ENCODE results near the gene ANKRD34A.
A peak's percentile ranks its signal among the peaks of the same experiment; 100 is the strongest.

The ANKRD34A gene

DNA sequence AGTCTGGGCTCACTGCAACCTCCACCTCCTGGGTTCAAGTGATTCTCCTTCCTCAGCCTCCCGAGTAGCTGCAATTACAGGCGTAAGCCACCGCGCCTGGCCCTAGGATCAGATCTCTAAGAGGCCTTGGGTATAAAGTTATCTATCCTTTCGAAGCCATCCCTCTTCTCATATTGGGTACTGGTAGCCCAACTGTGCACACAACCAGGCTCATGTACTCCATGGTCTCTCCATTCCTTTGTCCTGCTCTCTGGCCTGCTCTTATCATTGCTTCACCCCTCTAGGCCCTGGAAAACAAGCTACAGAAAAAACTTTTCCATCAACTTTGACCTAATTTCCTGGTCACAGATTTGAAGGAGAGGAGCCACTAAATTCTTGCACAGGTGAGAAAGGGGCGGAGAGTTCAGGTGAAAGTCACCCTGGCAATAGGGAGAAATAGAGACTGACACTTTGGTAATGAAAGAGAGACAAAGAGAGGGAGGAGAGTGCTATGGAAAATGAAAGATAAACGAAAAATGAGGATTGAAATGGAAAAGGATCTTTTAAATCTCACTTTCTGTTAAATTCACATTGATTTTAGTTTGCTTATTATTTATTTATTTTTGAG is 26.0 kb upstream of the ANKRD34A start:
- DNase-seq (ENCODE audit: low read depth in 2 of 2): no peak

DNA sequence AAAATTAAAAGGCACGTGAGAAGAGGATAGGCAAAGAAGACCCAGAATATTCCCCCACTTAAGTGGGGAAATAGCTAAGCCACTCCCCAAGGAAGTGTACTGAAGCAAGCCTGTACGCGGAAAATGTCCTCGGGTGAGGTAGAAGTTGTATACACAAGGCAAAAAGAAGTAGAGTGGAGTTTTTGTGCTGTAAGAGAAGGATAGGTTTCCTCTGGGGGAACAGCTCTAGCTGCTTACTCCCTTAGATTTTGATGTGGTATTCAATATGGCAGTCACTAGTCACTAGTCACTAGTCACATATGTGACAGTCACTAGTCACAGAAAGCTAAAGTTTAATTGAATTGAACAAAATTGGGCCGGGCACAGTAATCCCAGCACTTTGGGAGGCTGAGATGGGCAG is 24.4 kb upstream of the ANKRD34A start:
- no peak for DNase-seq (ENCODE audit: low read depth in 2 of 2)

DNA sequence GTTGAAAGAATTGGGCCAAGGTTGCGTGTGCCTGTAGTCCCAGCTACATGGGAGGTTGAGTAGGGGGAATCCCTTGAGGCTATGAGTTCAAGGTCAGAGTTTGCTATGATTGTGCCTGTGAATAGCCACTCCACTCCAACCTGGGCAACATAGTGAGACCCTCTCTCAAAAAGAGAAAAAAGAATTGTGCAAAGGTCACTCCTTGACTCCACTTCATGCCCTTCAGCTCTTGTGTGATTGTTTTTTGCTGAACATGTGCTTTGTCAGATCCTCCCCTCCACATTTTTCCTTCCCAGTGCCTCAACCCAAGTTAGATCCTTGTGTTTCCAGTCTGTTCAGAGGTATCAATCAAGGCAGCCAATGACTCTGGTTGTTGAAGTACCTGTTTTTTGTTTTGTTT is 23.6 kb upstream of the ANKRD34A start:
- DNase-seq (ENCODE audit: low read depth in 2 of 2): no peak

DNA sequence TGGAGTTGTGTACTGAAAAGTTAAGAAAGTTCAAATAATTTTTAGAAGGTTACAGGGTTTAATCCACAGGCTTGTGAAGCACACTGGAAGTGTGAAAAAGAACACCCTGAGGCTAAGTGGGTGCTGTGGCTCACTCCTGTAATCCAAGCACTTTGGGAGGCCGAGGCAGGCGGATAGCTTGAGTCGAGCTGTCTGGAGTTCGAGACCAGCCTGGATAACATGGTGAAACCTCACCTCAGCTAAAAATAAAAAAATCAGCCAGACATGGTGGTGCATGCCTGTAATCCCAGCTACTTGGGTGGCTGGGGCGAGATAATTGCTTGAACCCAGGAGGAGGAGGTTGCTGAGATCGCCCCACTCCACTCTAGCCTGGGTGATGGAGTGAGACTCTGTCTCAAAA is 22.2 kb upstream of the ANKRD34A start:
- no peak for DNase-seq (ENCODE audit: low read depth in 2 of 2)

DNA sequence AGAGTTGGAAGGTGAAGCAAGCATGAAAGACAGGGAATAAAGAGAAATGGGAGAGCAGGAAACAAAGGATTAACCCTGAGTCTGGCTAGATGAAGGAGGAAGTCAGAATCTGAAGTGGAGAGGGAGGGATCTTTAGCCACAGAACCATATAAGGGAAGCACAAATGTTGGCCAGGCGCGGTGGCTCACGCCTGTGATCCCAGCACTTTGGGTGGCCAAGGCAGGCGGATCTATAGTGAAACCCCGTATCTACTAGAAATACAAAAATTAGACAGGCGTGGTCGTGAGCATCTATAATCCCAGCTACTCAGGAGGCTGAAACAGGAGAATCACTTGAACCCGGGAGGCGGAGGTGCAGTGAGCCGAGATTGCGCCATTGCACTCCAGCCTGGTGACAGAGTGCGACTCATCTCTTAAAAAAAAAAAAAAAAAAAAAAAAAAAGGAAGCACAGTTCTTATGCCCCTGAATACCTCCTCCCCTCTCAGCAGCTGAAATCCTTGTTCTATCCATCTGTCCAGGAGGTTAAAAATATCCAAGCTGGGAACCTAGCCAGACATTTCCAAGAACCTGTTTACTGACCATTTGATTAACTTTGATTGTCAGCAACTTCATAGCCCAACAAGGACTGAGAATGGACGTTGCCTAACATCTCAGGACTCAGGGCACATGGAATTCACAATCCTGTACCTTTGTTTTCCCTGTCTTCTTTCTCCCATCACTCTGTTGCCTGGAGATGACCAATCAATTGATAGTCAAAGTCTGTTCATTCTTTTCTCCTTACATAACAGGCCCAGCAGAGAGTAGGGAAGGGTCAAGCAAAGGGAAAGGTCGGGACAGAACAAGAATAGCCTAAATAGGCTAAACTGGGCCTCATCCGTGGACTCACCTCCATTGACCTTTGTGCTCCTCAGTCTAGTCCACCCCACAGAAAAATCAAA is 21.4 kb upstream of the ANKRD34A start:
- DNase-seq (ENCODE audit: low read depth in 2 of 2): no peak

DNA sequence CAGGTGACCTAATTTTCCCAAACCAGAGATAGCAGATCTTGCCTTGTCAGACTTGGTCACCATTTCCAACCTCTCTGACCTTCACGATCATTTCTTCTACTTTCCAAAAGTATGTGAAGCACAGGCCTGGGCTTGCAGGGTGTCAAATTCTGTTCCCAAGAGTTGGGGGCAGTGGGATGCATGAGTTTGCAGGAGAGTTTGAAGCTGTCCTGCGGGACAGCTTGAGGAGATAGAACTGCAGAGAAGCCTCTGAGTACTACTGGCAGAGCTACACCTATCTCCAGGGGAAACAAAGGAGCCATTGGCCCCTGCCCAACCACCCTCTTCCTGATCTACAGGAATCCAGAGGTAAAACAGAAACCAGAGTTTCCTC is 20.7 kb upstream of the ANKRD34A start:
- no peak for DNase-seq (ENCODE audit: low read depth in 2 of 2)

DNA sequence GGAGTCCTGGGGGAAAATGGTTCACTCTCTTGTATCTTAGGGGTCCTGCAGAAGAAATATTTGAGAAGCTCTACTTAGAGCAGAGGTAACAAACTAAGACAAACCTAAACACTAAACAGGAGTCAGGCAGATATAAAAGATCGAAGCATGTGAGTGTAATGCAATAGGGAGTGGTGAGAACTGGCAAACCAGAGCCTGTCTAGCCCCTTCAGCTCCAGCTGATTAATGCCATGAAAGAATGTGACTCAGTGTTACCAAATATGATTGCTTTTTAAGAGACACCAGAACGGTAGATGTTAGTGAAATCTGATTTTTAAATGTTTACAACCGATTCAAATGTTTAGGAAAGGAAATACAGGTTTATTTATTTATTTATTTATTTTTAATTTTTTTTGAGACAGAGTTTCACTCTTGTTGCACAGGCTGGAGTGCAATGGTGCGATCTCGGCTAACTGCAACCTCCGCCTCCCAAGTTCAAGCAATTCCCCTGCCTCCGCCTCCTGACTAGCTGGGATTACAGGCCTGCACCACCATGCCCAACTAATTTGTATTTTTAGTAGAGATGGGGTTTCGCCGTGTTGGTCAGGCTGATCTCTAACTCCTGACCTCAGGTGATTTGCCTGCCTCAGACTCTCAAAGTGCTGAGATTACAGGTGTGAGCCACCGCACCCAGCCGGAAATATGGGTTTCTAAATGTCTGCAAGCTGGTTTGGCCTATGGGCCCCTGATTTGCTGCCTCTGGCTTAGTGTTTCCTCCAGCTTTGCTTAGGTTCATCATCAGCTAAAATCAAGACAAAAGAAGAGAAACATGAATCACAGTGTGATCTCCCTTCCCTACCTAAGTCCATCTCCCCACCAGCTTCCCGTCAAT is 19.8 kb upstream of the ANKRD34A start:
- no peak for DNase-seq (ENCODE audit: low read depth in 2 of 2)

DNA sequence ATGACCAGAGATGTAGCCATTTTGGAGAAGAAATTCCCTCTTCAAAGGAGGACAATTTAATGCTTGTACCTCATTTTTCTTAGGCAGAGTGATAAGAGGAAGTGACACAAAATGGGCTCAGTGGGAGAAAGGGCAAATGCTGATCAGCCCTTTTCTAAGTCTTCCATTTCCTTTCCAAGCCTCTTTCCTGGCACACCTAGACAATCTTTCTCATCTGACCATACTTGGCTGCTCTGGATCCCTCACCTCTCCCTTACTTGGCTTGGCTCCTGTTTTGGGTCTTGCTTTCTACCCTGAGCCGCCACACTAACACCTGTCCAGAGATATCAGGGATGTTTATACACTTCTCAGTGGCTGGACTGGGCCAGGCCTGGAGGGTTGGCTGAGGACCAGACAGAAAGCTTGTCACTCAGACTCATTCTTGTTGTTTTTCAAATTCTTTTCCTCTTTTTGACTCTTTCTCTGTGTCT is 18.9 kb upstream of the ANKRD34A start:
- no peak for DNase-seq (ENCODE audit: low read depth in 2 of 2)

DNA sequence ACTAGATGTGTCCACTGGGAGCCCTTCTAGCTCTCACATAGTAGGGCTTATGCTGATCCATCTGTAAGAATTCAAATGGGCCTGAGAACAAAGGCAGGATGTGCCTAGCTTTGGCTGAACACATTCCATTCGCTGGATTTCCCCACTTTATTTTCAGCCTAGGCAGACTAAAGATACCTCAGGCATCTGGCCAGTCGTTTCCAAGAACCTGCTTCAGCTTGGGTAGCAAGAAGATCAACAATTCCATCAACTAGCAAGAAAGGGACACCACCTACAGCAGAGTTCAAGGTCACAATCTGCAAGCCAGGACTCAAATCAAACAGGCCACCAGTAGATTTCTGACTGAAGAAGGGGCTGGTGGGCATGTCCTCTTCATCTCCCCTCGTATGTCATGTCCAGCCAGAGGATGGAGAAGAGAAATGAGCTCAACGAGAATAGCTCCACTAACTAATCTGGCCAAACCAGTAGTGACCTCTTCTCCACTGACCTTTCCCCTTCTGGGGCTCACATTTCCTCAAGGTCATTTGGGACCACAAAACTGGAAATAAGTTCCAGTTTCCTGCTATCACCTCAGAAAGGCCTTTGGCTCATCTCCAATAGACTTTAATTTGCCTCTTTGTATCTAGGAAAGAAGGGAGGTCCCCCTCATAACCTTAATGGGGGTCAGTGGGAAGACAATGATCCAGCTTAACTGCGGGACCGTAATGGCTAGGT is 17.8 kb upstream of the ANKRD34A start:
- no peak for DNase-seq (ENCODE audit: low read depth in 2 of 2)

DNA sequence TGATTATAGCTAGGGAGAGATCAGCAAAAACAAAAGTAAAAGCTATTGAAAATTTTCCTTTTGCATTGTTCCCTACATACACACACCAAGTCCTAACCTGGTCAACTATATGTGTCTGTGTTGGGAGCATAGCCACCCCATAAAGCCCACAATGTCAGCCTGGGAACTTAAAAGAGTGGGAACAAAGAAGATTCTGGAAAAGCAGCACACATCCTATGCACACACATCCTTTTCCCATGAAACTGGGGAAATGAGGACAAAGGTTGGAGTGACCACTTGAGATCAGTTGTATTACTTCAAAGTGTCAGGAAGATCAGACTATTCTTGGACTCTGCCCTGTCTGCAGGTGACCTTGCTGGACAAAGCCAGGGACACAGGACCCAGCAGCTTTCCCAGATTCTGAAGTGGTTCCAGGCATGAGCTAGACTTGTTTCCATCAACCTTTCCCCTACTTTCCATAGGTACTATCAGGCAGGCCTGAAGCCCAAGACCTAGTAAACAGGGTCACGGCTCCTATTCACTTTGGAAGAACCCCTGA is 16.2 kb upstream of the ANKRD34A start:
- no peak for DNase-seq (ENCODE audit: low read depth in 2 of 2)

DNA sequence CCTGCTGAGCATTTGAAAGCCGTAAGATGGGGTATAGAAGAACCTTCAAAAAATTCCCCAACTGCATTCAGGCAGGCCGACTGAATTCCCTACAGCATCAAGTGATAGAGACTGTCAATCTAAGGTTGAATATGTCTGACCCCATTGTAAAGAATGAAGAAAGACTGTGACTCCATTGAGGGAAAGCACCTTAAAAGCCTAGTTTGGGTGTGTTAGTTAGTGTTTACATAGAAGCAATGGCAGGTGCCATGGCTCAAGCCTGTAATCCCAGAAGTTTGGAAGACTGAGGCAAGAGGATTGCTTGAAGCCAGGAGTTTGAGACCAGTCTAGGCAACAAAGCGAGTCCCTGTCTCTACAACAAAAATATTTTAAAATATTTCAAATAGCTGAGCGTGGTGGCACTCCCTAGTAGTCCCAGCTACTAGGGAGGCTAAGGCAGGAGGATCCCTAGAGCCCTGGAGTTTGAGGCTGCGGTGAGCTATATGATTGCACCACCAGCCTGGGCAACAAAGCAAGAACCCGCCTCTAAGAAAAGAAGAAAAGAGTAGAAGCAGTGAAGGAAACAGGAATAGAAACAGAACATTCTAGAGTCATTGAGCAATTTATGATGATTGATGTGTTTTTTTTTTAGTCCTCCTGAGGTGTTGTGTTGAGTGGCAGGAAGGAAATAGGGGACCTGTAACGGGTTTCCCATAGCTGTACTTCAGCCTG is 15.5 kb upstream of the ANKRD34A start:
- DNase-seq (ENCODE audit: low read depth in 2 of 2): no peak

DNA sequence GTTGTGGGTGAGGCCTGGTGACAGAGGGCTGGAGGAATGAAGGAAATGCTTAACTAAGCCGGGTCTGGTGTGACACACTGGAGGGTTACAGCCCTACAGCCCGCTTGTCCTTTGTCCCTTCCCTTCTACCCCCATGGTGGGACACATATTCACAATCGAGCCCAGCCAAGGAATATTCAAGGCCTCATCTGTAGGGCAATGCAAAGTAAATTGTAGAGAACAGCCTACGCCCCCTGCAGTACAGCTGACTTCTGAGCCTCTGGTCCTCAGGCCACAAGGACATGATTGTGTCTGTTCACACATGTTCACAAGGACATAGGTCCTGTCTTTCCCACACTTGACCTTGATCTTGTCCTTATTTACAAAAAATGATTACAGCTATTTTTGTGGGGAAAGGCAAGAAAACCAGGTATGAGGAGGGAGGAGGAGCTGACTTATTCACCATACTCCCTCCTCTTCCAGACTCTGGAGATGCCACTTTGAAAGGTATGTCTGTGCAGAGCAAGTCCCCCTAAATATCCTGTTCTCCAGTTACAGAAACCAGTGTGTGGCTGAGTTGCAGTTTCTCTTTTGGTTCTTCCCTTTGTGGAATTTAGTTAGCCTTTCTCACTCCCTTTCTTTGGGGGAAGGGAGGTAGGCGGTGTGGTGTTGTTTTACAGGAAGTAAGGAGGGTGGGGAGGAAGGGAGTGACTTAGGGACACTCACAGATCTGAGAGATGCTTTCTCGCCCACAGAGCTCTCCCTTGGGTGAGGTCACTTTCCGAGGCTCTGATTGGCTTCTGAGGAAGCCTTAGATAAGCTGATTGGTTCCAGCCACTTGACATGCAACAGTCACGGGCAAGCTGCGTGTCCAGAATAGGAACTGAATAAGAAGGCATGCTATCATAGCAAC is 14.7 kb upstream of the ANKRD34A start:
- peak; percentile 53 to 74 for DNase-seq (ENCODE audit: low read depth in 2 of 2)

DNA sequence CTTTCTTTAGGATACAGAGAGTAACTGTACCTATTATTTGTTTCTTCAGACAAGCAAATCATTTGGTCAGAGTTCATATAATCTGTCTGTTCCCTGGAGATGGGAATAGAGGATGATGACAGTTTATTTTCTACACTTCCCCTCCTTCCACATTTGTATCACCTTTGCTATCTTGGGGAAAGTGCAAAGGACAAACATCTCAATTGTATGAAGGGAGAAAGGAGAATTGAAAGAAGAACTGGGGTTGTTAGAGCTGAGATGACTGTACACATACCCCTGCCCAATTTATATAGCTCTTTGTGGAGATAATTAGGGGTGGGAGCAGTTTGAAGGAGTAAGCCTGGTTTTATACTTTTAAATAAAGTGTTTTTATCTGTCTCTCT is 14.1 kb upstream of the ANKRD34A start:
- DNase-seq (ENCODE audit: low read depth in 2 of 2): no peak

DNA sequence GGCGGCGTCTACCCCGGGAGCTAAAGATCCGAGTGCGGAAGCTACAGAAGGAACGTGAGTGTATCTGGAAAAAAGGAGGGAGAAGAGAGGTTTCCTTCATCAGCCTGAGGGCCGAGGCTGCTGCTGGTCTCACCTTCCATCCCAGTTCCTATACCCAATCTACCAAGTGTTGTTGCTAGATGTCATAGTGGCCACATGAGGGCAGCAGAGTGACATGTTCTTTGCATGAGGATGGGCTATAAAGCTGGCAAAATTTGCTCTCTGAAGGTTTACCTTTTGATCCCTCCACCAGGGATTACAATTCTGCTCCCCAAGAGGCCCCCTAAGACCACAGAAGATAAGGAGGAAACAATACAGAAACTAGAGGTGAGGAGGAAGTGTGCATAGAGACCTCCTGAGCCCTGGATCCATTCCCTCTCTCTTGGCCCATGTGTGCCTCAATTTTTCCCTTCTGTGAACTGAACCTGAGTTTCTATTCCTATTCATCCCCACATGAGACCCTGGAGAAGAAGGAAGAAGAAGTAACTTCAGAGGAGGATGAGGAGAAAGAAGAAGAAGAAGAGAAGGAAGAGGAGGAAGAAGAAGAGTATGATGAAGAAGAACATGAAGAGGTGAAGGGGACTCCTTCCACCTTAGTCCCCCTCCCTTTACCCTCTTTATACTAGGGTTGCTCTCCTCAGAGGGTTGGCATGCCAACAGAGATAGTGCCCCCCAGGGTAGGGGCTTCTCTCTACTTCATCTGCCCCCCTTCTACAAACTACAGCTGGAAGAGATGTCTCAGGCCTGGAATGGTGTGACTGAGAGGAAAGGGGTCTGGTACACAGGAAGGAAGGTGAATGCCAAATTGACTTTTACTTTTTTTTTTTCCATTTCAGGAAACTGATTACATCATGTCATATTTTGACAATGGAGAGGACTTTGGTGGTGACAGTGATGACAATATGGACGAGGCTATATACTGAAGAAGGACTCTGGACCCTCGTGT is 13.4 kb upstream of the ANKRD34A start:
- peak; percentile 45 to 60 for DNase-seq (ENCODE audit: low read depth in 2 of 2)

DNA sequence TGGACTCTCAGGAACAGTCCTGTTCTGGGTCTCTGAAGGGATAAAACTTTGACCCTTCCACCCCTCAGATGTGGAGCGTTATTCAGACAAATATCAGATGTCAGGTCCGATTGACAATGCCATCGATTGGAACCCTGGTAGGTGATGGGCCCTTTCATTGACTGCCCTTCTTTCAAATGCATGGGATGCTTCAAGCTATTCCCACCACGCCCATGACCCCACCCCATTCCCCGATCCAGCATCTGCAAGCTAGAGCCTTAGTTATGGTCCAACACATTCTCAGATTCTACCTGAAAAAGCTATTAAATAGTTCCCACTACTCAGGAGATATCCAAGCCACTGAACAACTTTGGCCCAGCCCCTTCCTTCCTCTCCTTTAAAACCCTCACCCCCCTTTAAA is 12.6 kb upstream of the ANKRD34A start:
- no peak for DNase-seq (ENCODE audit: low read depth in 2 of 2)

DNA sequence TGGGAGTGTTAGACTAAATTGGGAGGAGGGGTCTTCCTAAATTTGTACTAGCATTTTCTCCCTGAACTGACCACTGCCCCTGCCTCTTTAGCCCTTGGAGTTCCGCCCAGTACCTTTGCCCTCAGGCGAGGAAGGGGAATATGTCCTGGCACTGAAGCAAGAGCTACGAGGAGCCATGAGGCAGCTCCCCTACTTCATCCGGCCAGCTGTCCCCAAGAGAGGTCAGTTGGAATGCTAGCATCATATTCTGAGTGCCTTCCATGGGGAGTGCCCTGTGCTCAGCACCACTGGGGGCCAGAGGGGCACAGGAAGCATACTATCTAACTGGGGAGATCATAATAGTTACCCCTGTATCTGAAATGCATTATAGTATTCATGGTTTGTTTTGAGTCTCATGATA is 10.8 kb upstream of the ANKRD34A start:
- DNase-seq (ENCODE audit: low read depth in 2 of 2): no peak

DNA sequence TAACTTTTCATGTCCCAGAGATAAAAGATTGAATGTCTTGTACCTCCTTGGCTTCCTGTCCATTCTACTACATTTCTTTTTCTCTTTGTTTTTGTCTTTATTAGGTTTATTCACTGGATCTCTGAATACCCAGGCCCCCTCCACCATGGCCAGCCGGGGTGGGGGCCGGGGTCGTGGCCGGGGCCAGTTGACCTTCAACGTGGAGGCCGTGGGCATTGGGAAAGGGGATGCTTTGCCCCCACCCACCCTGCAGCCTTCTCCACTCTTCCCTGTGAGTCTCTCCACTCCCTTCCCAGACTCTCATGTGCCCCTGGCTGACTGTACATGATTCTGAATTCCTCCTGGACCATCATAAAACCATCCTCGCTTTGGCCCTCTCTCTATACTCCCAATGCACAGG is 10.3 kb upstream of the ANKRD34A start:
- no peak for DNase-seq (ENCODE audit: low read depth in 2 of 2)

DNA sequence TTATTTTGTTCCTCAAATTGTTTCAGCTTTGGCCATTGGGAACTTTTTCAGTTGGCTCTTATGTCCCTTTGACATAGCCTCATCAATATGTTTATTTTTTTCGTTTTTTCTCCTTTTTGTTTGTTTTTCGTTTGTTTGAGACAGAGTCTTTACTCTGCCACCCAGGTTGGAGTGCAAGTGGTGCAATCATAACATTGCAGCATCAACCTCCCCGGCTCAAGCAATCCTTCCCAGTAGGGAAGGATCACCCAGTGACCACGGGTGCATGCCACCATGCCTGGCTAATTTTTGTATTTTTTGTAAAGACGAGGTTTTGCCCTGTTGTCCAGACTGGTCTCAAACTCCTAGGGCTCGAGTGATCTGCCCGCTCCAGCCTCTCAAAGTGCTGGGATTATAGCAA is 8.2 kb upstream of the ANKRD34A start:
- DNase-seq (ENCODE audit: low read depth in 2 of 2): no peak

DNA sequence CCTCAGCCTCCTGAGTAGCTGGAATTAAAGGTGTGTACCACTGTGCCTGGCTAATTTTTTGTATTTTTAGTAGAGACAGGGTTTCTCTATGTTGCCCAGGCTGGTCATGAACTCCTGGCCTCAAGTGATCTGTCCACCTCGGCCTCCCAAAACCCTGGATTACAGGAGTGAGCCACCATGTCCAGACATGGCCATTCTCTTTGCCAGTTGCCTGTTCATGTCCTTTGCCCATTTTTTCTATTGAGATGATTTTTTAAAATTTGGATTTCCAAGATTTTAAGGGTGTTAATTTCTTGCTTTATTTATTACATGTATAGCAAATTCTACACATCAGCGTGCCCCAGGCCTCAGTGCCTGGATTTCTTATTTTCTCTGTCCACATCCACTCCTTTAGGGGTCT is 2.9 kb upstream of the ANKRD34A start:
- DNase-seq (ENCODE audit: low read depth in 2 of 2): no peak
